GM18502 (cell line): Measurements from ENCODE around the gene KLHL28.

Experiments used
- ATAC-seq: cut with Tn5 transposase; IDR thresholded peaks from one replicate; pipeline ENCODE4 v1.9.1; 2021; ENCODE audit warnings: mild to moderate bottlenecking; ENCODE audit not compliant: unreplicated experiment, poor library complexity

The KLHL28 gene

DNA sequence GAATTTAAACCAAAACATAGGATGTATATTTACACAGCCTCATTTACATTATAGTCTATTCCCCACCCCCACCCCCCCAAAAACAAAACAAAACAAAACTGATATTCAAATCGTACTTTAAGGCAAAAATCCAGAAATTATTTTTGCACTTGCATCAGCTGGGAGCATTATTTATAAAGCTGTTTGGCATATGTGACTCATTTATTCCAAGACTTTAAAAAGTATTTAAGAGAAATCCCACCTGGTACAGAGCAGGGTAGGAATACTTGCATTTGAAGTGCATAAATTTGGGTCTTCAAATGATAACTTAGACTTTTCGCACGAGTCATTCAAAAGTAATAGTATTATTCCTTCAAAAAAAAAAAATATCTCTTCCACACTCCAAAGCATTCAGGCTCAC lies 1.1 kb downstream of the KLHL28 start:
- no peak for ATAC-seq

DNA sequence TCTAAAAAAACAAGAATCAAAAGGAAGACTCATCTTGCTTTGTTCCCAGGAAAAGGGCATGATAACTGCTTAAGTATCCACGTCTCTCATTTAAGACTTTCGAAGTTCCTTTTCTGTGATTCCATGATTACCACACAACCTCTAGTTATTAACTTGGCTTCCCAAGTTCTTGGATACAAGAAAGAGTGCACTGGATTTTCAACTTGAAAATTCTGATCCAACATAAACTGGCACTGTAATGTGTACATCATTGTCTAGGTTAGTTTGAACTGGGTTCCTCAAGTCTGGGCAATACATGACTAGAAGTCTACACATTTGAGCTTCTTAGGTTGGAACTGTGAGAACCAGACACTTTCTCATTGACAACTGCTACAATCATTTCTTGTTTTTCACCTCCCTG lies 1.6 kb downstream of the KLHL28 start:
- ATAC-seq: no peak

DNA sequence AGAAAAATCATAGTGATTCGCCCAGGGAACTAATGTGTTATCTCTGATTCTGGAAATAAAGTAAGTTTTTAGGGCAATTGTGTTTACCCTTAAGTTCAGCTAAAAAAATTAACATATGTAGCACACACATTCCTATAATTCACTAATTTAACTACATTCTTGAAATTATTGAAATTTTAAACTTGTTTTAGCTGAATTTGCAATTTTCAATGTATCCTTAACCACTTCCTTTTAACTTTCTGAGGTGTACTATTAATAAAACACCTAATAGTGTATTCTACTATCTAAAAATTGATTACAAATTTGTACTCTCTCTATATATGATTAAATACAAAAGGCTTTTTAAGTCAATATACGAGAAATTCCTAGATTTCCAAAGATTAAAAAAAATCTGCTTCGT lies 2.2 kb downstream of the KLHL28 start:
- ATAC-seq: no peak

DNA sequence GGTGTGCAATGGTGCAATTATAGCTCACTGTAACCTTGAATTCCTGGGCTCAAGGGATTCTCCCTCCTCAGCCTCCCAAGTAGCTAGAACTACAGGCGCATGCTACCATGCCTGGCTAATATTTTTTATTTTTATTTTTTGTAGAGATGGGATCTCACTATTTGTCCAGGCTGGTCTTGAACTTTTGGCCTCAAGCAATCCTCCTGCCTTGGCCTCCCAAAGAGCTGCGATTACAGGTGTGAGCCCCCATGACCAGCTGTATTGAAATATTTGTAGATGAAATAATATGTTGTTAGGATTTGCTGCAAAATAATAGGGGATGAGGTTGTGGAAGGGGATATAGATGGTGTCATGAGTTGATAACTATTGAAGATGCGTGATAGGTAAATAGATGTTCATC lies 4.9 kb downstream of the KLHL28 start:
- ATAC-seq: no peak

DNA sequence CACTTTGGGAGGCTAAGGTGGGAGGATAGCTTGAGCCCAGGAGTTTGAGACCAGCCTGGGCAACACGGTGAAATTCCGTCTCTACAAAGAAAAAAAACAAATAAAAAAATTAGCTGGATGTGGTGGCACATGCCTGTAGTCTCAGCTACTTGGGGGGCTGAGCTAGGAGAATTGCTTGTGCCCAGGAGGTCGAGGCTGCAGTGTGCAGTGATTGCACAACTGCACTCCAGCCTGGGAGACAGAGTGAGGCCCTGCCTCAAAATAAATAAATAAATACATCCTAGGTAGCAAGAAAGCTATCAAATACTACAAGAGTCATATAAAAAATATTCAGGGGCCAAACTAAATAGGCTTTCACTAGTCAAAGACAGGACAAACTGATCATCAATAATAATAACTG lies 6.2 kb downstream of the KLHL28 start:
- ATAC-seq: no peak

DNA sequence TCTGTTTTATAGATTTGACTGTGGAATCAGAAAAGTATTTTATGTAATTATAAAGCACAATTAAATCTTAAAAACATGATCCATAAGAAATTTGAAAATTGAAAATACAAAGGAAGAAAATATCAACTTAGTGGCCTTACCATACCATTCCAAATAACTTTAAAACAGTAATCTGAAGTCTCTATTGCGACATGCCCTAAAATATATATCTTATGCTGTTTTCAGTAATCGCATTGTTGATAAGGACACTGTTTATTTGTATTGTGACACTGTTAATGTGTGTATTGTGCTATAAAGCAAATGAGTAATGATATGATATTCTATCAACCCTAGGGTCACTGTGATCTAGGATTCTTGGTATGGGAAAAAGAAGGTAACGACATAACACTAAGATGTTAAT lies 7.0 kb downstream of the KLHL28 start:
- ATAC-seq: no peak

DNA sequence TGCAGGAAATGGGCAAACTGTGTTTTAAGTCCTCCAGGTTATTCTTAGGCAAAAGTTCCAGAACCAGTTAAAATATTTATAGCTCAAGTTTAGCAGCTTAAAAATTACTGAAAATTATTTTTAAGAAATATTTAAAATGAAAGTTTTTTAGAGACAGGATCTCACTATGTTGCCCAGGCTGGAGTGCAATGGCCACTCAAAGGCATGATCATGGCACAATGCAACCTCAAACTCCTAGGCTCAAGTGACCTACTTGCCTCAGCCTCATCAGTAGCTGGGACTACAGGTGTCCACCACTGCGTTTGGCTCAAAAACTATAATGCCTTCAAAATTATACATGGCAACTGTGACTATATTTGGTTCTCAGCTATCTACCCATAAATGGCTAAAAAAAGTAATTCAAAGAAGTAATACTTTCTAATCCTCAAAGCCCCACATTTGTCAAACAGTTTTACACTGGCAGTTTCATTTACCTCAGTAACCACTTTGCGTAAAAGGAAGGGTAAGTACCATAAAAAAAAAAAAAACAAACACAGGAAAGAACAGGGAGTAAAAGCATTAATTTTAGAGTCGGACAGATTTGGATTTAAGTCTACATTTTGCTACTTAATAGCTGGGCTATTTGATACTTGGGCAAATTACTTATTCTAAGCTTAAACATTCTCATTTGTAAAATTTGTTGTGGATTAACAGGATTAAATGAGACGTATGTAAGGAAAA lies 9.2 kb downstream of the KLHL28 start:
- ATAC-seq: no peak

DNA sequence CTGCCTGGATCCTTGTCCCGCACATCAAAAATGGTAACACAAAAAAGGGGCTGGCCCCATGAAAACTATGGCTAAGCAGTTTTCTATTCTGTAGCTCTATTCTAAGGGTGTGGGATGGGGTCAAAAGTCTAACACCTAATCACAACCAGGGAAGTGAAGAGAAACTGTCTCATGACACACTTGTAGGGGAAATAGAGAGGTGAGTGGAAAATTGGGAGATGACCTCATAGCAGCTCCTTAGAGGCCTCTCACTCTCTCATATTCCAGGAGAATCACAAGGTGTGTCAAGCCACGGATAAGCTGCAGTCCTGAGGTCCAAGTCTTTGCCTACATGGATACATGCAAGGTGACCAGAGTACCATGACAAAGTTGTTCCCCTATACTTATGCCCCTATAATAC lies 10.7 kb downstream of the KLHL28 start:
- no peak for ATAC-seq

DNA sequence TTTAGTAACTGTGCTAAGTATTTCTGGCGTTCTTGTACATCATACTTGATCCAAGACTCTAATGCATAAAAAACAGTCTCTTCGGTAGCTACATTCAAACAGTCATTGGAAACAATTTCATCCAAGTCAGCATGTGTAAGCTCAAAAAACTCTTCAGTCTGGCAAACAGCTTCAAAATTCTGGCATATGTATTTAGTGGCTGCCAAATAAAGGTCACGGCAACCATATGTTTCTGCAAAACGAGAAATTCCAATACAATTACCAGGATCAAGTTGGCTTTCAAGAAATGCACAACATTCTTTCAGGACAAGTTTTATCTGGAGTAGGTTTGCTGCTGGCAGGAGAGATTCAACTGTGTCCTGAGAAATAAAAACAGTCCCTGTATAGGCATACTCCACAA lies 16.5 kb downstream of the KLHL28 start:
- no peak for ATAC-seq

DNA sequence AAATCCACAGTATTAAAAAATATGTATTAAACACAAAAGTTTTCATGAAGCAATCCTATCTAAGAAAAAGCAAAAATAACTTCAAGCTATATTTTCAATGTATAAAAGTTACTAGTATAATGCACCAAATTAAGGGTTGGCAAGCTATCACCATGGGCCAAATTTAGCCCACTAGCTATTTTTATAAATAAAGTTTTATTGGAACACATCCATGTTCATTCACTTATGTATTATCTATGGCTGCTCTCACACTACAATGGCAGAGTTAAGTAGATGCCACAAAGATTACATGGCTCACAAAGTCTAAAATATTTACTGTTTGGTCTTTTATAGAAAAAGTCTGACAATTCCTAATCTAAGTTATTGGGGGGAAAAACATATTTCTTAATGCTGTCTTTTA lies 17.6 kb downstream of the KLHL28 start:
- no peak for ATAC-seq

DNA sequence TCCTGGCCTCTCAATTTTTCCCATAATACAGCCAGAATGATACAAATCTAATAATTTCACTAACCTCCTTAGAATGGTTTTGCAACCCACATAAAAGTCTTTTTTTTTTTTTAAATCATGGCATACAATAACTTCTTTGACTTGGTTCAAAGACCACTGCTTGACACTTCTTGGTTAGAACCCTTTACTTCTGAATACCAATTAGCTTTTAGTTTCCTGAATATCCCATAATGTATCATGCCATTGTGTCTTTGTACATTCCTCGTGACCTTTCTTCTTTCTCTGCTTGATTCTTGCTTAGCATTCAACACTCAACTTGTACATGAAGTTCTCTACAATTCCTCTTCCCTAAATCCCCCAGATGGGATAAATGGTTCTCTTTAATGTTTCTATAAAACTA lies 19.3 kb downstream of the KLHL28 start:
- ATAC-seq: no peak

DNA sequence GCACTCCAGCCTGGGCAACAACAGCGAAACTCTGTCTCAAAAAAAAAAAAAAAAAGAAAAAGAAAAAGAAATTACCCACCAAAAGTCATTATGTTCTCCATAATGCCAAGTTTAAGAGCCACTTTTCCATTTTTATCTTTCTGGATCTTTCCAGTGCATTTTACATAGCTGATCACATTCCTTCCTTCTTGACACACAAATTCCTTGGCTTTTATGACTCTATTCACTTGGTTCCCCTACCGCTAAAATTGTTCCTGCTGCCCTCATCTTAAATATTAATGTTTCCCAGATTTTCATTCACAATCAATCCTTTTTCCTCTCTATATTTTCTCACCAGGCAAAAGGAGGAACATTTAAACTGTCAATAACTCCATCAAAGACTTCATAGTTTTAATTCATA lies 20.2 kb downstream of the KLHL28 start:
- no peak for ATAC-seq

DNA sequence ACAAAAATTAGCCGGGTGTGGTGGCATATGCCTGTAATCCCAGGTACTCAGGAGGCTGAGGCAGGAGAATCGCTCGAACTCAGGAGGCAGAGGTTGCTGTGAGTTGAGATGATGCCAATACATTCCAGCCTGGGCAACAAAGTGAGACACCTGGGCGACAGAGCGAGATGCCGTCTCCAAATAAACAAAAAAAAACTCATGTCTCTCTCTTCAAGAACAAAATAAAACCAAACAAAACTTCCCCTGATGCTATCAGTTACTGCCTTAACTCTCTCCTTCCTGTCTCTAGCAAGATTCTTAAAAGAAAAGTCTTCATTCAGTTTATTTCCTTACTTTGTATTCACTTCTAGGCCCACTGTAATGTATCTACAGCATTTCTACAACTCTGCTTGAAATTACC lies 20.8 kb downstream of the KLHL28 start:
- ATAC-seq: no peak

DNA sequence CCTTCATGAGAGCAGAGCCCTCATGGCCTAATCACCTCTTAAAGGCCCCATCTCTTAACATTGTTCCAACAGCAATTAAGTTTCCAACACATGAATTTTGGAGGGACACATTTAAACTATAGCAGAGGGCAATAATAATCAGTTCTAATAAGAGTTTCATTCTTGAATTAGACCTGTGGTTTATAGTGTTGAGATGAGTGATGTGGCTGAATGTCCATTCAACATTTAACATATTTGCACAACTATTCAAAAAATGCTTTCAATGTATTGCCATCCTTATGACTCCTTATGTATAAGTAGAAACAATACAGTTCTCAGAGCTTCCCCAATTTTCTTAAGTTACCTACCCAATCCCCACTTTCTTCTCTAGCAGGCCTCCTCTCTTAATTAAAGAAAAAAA lies 21.5 kb downstream of the KLHL28 start:
- no peak for ATAC-seq

DNA sequence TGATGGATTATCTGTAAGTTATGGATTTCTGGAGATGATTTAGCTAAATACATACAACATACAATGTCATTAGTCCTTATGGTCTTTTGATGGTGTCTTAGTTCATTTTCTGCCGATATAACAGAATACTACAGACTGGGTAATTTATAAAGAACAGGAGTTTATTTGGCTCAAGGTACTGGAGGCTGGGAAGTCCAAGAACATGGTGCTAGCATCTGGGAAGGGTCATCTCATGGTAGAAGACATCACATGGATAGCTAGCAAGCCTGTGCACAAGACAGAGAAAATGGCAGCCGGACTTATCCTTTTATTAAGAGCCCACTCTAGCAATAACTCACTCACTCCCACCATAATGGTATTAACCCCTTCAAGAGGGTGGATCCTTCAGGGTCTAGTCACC lies 24.2 kb downstream of the KLHL28 start:
- ATAC-seq: no peak

DNA sequence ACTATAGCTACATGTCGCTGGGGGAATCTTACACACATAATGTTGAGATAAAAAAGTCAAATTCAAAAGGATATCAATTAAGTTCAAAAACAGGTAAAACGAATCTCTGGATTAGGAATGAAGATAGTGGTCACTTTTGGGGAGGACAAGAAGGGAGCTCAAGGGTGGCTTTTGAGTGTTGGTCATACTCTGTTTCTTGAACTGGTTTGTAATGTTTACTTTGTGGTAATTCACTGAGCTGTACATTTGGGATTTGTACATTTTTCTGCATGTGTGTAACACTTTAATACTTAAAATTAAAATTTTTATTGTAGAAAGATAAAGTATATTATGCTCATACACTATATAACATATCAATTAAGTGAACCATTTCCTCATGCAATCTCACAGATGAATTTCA lies 26.6 kb downstream of the KLHL28 start:
- no peak for ATAC-seq

DNA sequence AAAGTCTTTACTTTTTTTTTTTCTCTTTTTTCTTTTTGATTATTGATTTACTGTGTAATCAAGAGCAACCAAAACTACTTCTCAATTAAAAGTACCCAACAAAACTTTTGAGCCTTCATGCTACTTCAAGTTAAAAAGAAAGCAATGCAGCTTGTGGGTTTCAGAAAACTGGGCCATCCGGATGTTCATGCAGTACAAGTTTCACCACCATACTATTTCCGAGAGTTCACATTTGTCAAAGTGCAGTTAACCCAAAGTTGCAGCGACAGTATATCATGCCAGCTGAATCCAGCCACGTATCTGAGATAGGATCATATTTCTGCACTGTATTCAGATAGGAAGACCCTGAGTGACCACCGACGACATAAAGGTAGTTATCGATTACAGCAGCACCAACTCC lies 33.0 kb downstream of the KLHL28 start:
- no peak for ATAC-seq

DNA sequence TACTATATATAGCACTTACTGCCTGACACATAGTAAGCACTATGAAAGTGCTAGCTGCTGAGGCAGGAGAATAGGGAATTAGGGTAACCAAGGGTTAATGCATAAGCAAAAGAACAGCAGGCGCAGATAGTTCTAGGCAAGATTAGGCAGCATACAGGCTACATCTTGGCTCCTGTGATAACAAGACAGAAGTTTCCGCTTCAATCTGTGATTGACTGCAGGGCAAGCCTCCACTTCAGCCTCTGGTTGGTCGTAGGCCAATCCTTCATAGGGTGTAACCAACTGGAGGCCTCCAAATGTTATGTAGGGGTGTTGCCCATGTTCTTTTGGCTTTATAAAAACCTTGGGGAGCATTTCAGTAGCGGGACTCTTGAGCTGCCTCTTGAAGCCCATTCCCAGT lies 46.9 kb downstream of the KLHL28 start:
- no peak for ATAC-seq

DNA sequence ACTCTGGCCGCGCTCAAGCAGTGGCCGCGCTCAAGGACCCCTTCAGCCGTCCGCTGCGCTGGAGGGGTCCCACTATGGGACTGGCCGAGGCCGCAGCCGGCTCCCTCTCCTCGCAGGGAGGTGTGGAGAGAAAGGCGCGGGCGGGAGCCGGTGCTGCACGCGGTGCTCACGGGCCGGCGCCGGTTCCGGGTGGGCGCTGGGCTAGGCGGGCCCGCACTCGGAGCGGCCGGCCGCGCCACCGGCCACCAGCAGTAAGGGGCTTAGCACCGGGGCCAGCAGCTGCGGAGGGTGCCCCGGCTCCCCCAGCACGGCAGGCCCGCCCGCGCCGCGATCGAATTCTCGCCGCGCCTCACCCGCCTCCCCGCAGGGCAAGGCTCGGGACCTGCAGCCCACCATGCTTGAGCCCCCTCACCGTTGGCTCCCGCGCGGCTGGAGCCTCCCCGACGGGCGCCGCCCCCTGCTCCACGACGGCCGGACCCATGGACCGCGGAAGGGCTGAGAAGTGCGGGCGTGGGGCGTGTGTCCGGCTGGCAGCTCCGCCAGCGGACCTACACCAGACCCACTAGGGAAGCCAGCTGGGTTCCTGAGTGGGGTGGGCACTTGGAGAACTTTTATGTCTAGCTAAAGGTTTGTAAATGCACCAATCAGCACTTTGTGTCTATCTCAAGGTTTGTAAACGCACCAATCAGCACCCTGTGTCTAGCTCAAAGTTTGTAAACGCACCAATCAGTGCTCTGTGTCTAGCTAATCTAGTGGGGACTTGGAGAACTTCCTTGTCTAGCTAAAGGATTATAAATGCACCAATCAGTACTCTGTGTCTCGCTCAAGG lies 49.5 kb downstream of the KLHL28 start:
- ATAC-seq: no peak

DNA sequence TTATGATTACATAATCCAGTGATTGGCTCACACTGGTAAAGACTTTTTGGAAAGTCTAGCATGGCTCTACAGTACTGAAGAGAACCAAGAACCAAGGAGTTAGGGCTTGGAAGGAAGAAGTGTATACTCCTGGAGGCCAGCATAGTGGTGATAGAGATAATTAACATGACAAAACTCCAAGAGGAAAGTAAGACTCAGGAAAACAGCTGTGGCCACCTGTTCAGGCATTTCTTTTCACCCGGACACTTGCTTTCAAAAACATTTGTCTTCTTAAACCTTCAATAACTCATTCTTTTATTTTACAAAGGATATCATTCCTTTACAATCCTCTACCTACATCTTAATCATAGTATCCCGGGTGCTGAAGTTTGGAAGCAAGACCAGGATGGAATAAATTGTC lies 50.9 kb downstream of the KLHL28 start:
- ATAC-seq: no peak

DNA sequence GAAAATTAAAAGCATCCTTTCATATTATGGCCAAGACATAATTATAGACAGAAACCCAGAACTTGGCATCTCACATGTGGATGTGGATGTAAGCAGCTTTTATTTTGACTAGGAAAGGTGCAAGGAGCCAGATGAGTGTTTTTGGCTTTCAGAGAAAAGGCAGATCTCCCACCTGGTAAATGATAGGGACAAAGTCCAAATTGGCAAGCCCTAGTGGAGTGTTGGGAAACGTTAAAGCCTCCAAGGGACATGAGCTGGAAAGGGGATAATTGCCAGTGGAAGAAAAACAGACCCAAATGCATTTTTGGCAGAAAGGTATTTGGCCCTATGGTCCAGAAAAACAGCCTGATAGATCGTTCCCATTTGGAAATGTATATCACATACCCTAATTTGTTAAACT lies 60.1 kb downstream of the KLHL28 start:
- no peak for ATAC-seq

DNA sequence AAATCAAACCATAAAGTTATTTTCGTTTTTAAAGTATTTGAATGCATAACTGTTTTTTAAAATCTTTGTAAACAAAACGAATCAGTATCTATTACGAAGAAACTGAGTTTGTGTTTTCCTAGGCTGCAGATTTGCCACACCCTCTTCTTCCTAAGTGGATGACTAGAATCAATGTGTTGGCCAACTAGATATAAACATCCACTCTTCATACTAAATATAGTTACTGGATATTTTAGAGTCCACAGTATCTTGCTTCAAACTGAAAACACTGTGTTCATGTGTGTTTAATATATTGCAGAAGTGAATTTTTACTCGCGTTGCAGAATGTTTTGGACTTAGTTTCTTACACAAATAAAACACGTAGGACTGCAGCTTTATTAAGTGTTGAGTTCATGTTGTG lies 63.2 kb downstream of the KLHL28 start:
- ATAC-seq: no peak
